Muscle of leg (tissue), 11 donors: Measurements from ENCODE around the gene TMX3. TPM values are rescaled to one million over a fixed set of nuclear protein-coding genes. Genes with fewer than 3 reads are reported as not detected.

ENCODE experiments used
- DNase-seq: peaks from one replicate; pipeline ENCODE4 v3.0.0; 2013
- H3K27ac ChIP-seq: one replicate; pipeline ENCODE4 v1.5.1; 2013; ENCODE audit warnings: mild to moderate bottlenecking, low read length, control low read depth
- H3K27me3 ChIP-seq: one replicate; pipeline ENCODE4 v1.6.1; 2013; ENCODE audit warnings: low read length; ENCODE audit not compliant: control insufficient read depth, insufficient read depth
- H3K36me3 ChIP-seq: one replicate; pipeline ENCODE4 v1.6.1; 2013; ENCODE audit warnings: low read length; ENCODE audit not compliant: control insufficient read depth, insufficient read depth
- H3K4me1 ChIP-seq: one replicate; pipeline ENCODE4 v1.6.1; 2013; ENCODE audit warnings: low read length; ENCODE audit not compliant: control insufficient read depth, insufficient read depth
- H3K4me3 ChIP-seq: one replicate; pipeline ENCODE4 v1.5.1; 2013; ENCODE audit warnings: low read length, control low read depth
- H3K9me3 ChIP-seq: replicated peaks from 2 replicates; pipeline ENCODE4 v1.6.1; 2013; ENCODE audit warnings: low read depth, low read length; ENCODE audit not compliant: control insufficient read depth
- WGBS: methylation state at CpG from one replicate; pipeline ENCODE4 v1.1.5; 2013; ENCODE audit warnings: missing lambda C conversion rate; ENCODE audit not compliant: insufficient coverage; 5-methylcytosine and 5-hydroxymethylcytosine counted together
- polyA plus RNA-seq, 8 donors: library from polyadenylated mRNA; unstranded; fragments of 120-200 nt; gene quantifications; one replicate each; pipeline versions ENCODE4 v1.2.1 to v1.2.3, GENCODE V29; 2013; ENCODE audit warnings: inconsistent platforms in 1 of 8, low replicate concordance in 1 of 8; ENCODE audit not compliant: insufficient read length in 8 of 8, insufficient read depth in 1 of 8
- total RNA-seq: library from RNA; stranded (reverse); fragments of 120-200 nt; gene quantifications from one replicate; pipeline ENCODE4 v1.2.4, GENCODE V29; 2013

The TMX3 gene
- total and polyA plus RNA-seq, 9 donors = 31.6 to 57.2 (median 43.7) TPM

- no CpG with 5 or more reads among the region's 1 CpG for WGBS
- Histone ChIP-seq H3K4me1 (no peaks in the 10 kb centered on the region), H3K36me3 (peaks cover 19% of the 10 kb centered on the region), H3K4me3 (no peak overlapping the region), H3K9me3 (no peaks in the 10 kb centered on the region), H3K27ac (no peak overlapping the region), H3K27me3 (no peaks in the 10 kb centered on the region)
- no peak for DNase-seq
Measured at GRCh38 chr18:68679528-68679927, 35.4 kb downstream of the TMX3 start.

GRCh38 chr18:68676913-68677312 is 38.0 kb downstream of the TMX3 start:
- H3K9me3 ChIP-seq = no peaks in the 10 kb centered on the region
- peaks cover 19% of the 10 kb centered on the region for H3K36me3 ChIP-seq
- H3K27ac ChIP-seq = no peak overlapping the region
- WGBS = no CpG with 5 or more reads among the region's 2 CpGs
- DNase-seq = no peak
- no peaks in the 10 kb centered on the region for H3K27me3 ChIP-seq
- no peaks in the 10 kb centered on the region for H3K4me1 ChIP-seq
- H3K4me3 ChIP-seq = no peak overlapping the region

GRCh38 chr18:68667121-68667520 is 47.8 kb downstream of the TMX3 start:
- peak; percentile 71 for DNase-seq
- WGBS = no CpG with 5 or more reads among the region's 5 CpGs

GRCh38 chr18:68666381-68666780 is 48.5 kb downstream of the TMX3 start:
- no peaks in the 10 kb centered on the region for H3K36me3 ChIP-seq
- H3K27ac ChIP-seq = no peak overlapping the region
- H3K27me3 ChIP-seq = no peaks in the 10 kb centered on the region
- H3K9me3 ChIP-seq = no peaks in the 10 kb centered on the region
- H3K4me1 ChIP-seq = no peaks in the 10 kb centered on the region
- peak; percentile 78 for DNase-seq
- H3K4me3 ChIP-seq = no peak overlapping the region

More at GRCh38 chr18:68667121-68667520, 47.8 kb downstream of the TMX3 start:
- Histone ChIP-seq H3K9me3 (no peaks in the 10 kb centered on the region), H3K4me3 (no peak overlapping the region), H3K4me1 (no peaks in the 10 kb centered on the region), H3K36me3 (no peaks in the 10 kb centered on the region), H3K27ac (no peak overlapping the region), H3K27me3 (no peaks in the 10 kb centered on the region)

- Histone ChIP-seq H3K4me3 (no peak overlapping the region), H3K27ac (no peak overlapping the region), H3K36me3 (no peaks in the 10 kb centered on the region), H3K9me3 (no peaks in the 10 kb centered on the region), H3K27me3 (no peaks in the 10 kb centered on the region), H3K4me1 (no peaks in the 10 kb centered on the region)
- no peak for DNase-seq
- 80% methylated on average over 1 of the region's 1 CpG for WGBS
Measured at GRCh38 chr18:68665628-68666027, 49.3 kb downstream of the TMX3 start.

GRCh38 chr18:68662754-68663153 is 52.2 kb downstream of the TMX3 start:
- DNase-seq = no peak
- Histone ChIP-seq H3K27me3 (no peaks in the 10 kb centered on the region), H3K9me3 (no peaks in the 10 kb centered on the region), H3K36me3 (no peaks in the 10 kb centered on the region), H3K4me3 (no peak overlapping the region), H3K27ac (no peak overlapping the region), H3K4me1 (no peaks in the 10 kb centered on the region)
- WGBS = no CpG with 5 or more reads among the region's 4 CpGs

- Histone ChIP-seq H3K27ac (no peak overlapping the region), H3K4me3 (no peak overlapping the region), H3K36me3 (no peaks in the 10 kb centered on the region), H3K27me3 (no peaks in the 10 kb centered on the region), H3K9me3 (no peaks in the 10 kb centered on the region), H3K4me1 (no peaks in the 10 kb centered on the region)
- WGBS = 17% methylated on average over 2 of the region's 5 CpGs
- DNase-seq = peak; percentile 58
Measured at GRCh38 chr18:68660354-68661183, 54.3 kb downstream of the TMX3 start.

GRCh38 chr18:68648191-68648590 is 66.7 kb downstream of the TMX3 start:
- H3K27ac ChIP-seq = no peak overlapping the region
- H3K9me3 ChIP-seq = no peaks in the 10 kb centered on the region
- no peak for DNase-seq
- no peaks in the 10 kb centered on the region for H3K4me1 ChIP-seq
- H3K36me3 ChIP-seq = no peaks in the 10 kb centered on the region
- H3K27me3 ChIP-seq = no peaks in the 10 kb centered on the region
- no peak overlapping the region for H3K4me3 ChIP-seq

GRCh38 chr18:68642003-68642402 is 72.9 kb downstream of the TMX3 start:
- no peak overlapping the region for H3K4me3 ChIP-seq
- H3K9me3 ChIP-seq = peaks cover 2% of the 10 kb centered on the region
- 89% methylated on average over 1 of the region's 3 CpGs for WGBS

GRCh38 chr18:68640861-68641260 is 74.0 kb downstream of the TMX3 start:
- DNase-seq = peak; percentile 66
- H3K36me3 ChIP-seq = no peaks in the 10 kb centered on the region
- no peaks in the 10 kb centered on the region for H3K4me1 ChIP-seq
- peaks cover 5% of the 10 kb centered on the region for H3K9me3 ChIP-seq
- H3K4me3 ChIP-seq = no peak overlapping the region
- no peaks in the 10 kb centered on the region for H3K27me3 ChIP-seq
- H3K27ac ChIP-seq = no peak overlapping the region

More at GRCh38 chr18:68642003-68642402, 72.9 kb downstream of the TMX3 start:
- Histone ChIP-seq H3K36me3 (no peaks in the 10 kb centered on the region), H3K27ac (no peak overlapping the region), H3K27me3 (no peaks in the 10 kb centered on the region), H3K4me1 (no peaks in the 10 kb centered on the region)
- no peak for DNase-seq

- Histone ChIP-seq H3K4me3 (no peak overlapping the region), H3K27me3 (no peaks in the 10 kb centered on the region), H3K36me3 (no peaks in the 10 kb centered on the region), H3K27ac (no peak overlapping the region), H3K9me3 (peaks cover 5% of the 10 kb centered on the region), H3K4me1 (no peaks in the 10 kb centered on the region)
- no peak for DNase-seq
- 100% methylated on average over 6 of the region's 6 CpGs for WGBS
Measured at GRCh38 chr18:68638613-68639012, 76.3 kb downstream of the TMX3 start.
